IPS-18c (cell line): ENCODE results near the gene ZNF280A.
"Not testable (repeated sequence)": the region's sequence is repeated elsewhere in the genome, so short reads cannot be mapped to it uniquely, and the experiment has no call there.

ENCODE experiments used
- H3K4me3 ChIP-seq: 2 replicates; pipeline ENCODE4 v1.7.0; 2013; ENCODE audit warnings: low read depth, mild to moderate bottlenecking, low read length, moderate library complexity; ENCODE audit not compliant: insufficient read depth
- H3K9me3 ChIP-seq: one replicate; pipeline ENCODE4 v1.6.1; 2013; ENCODE audit warnings: mild to moderate bottlenecking, low read length, moderate library complexity; ENCODE audit not compliant: control insufficient read depth, insufficient read depth

ZNF280A gene

DNA sequence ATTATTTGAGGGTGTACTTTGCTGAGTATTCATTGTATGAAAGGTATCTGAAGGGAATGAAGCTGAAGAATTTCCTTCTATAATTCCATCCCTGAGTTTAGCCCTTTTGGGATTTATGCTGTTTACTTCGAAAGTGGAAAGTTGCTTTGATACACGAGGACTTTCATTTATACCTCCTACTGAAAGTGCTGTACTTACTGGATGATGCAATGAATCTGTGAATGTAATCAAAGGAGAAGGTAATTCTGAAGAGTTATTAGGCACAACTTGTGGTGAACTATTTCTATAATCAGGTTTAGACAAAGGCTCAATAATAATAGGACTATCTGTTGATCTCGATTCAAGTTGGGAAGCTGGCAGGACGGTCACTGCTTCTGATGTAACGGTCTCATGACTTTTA lies 31.3 kb downstream of the ZNF280A start:
- Histone ChIP-seq H3K4me3 (no peak overlapping the region), H3K9me3 (no peaks in the 10 kb centered on the region)

DNA sequence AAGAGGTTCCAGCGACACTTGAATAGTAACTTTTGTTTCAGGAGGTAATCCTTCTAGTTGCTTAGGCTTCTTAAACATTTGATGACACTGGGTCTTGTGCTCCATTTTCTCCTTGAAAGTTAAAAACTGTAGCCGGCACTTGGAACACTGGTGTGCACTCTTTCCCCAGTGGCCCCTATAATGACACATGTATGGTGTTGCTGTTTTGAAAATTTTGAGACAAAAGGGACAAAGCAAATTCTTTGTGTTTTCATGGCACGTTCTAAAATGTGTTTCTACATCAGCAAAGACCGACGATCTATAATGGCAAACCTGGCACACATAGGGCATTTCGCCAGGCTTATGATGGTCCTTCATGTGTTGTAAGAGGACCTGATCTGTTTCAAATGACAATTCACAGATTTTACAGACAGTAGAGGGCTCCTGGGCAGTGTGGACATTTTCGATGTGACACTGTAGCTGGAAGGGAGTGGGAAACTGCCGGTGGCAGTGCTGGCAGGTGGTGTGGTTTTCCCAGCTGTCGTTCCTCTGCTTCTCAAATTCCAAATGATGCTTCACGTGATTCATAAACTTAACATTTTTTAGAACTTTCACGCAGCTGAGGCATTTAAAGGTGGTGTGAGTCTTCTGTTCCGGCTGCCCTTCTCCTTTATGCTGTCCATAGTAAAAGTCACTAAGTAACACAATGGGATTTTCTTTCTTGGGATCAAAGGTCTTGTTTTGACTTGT lies 32.0 kb downstream of the ZNF280A start:
- Histone ChIP-seq H3K9me3 (no peaks in the 10 kb centered on the region), H3K4me3 (no peak overlapping the region)

DNA sequence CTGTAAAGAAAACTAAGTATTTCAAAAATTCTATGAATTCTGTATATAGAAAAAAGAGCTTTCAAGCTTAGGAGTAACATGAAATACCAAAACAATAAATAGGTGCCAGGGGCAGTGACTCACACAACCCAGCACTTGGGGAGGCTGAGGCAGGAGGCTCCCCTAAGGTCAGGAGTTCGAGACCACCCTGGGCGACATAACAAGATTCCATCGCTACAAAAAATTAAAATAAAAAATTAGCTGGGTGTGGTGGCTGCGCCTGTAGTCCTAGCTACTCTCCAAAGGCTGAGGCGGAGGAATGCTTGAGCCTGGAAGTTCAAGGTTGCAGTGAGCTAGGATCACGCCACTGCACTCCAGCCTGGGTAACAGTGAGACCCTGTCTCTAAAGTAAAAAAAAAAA lies 33.0 kb downstream of the ZNF280A start:
- Histone ChIP-seq H3K4me3 (no peak overlapping the region), H3K9me3 (no peaks in the 10 kb centered on the region)

DNA sequence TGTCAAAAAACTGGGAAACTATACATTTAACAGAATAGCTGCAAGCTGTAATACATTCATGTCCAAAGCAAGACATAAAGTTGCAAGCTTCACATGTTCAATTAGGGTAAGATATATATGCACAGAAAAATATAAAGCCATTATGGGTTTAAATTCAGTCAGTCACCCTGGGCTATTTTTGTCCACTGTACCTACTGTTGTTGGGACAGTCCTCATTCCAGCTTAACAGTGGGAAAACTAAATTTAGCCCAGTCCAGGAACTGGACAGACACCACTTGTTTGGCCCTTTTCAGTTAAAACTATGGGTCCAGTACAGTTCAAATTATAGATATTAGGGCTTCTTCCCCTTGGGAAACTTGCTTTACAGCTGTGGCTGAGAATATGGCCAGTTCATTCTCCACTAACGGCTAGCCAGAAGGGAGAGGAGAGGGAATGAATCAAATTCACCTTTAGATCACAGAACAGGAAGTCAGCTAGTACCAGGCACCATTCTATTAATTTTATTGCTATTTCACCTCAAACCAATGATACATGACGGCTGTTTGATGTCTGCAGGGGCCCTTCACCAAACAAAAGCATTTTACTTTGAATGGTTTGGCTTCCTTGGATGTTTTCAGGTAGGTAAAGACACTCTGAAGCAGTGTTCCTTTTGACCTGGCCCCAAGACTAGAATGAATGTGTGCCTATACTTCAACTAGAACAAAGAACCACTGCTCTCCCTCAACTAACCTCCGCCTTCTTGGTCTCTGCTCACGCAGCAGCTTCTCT lies 33.8 kb downstream of the ZNF280A start:
- H3K4me3 ChIP-seq, result no peak overlapping the region
- H3K9me3 ChIP-seq, result no peaks in the 10 kb centered on the region

DNA sequence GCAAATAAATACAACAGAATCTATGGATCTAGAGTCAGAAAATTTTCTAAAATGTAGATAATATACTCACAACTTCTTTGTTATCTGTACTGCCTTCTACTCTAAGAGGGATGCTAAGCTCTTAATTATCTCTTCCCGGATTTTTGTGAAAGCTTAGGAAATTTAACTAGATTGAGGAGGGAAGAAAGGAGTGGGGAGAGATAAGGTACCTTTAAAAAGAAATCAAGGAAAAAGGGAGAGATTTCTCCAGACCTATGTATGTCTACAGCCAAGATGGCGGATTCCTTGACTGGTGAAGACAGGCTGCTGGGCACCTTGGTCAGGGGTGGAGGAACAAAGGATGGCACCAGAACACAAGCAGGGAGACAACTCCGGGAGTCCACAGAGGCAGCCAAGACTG lies 34.5 kb downstream of the ZNF280A start:
- Histone ChIP-seq H3K9me3 (no peaks in the 10 kb centered on the region), H3K4me3 (no peak overlapping the region)

DNA sequence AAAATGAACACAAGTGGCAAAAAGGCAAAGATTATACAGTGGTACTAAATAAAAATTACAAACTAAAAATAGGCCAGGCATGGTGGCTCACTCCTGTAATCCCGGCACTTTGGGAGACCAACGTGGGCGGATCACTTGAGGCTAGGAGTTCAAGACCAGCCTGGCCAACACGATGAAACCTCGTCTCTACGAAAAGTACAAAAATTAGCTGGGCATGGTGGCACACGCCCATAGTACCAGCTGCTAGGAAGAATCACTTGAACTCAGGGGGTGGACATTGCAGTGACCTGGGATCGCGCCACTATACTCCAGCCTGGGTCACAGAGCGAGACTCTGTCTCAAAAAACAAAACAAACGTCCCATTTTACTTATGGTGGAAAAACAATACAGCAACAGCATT lies 36.0 kb downstream of the ZNF280A start:
- Histone ChIP-seq H3K9me3 (no peaks in the 10 kb centered on the region), H3K4me3 (no peak overlapping the region)

DNA sequence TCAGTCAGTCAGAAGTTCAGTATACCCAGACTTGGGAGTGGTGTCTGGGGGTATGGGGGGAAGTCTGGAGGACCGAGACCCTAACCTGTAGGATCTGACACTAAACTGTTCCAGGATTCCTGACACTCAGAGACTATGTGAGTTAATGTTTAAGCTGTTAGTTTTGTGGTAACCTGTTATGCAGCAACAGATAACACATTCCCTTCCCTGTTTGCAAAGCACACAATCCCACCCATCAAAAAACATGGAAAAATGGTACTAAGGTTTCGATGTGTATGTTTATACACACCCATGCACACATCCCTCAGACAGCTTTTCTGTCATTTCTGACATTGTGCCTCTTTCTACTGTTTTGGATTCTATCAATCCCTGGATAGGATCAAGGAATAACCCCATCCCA lies 39.1 kb downstream of the ZNF280A start:
- no peaks in the 10 kb centered on the region for H3K9me3 ChIP-seq
- H3K4me3 ChIP-seq, result no peak overlapping the region

DNA sequence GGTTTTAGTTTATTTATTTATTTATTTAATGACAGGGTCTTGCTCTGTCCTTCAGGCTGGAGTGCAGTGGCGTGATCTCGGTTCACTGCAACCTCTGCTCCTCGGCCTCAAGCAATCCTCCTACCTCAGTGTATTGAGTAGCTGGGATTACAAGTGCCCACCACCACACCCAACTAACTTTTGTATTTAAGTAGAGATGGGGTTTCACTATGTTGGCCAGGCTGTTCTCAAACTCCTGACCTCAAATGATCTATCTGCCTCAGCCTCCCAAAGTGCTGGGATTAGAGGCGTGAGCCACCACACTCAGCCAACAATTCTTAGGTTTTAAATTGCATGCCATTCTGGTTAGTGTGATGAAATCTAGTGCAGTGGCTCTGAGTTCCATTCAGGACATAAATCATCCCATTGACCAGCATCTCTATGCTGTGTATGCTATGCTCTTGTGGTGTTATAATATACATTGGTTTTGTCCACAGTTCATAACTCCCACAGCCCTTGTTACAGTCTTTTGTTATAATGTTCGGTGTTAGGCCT lies 40.0 kb downstream of the ZNF280A start:
- Histone ChIP-seq H3K4me3 (no peak overlapping the region), H3K9me3 (no peaks in the 10 kb centered on the region)

DNA sequence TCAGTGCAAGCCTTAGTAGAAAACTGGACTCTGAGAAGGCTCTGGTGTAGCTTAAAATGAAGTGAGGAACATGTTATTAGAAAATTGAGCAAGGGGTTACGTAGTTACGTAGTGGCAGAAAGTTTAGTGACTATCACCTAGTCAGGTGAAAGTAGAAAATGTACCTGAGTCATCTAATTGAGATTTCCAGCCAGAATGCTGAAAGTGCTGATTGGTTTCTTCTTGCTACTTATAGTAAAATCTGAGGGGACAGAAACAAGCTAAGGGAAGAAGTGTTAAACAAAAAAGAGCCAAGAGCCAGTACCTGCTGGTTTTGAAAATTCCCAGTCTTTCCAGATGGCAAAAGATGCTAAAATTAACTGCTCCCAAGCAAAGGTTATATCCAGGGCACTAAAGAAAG lies 41.0 kb downstream of the ZNF280A start:
- Histone ChIP-seq H3K9me3 (no peaks in the 10 kb centered on the region), H3K4me3 (no peak overlapping the region)

DNA sequence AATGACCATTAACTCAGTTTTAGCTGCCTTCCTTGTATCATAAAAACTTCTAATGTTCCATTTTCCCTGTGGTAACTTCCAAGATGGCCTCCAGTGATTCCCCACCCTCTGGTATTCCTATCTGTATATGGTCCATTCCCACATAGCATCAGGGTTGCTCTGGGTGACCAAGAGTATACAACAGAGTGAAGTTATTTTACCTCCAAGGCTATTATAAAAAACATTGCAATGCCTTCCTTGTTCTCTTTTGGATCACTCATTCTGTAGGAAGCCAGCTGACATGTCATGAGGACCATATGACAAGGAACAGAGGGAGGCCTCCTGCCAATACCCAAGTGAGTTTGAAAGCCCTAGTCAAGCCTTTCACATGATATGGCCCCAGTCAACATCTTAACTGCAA lies 41.6 kb downstream of the ZNF280A start:
- Histone ChIP-seq H3K4me3 (no peak overlapping the region), H3K9me3 (no peaks in the 10 kb centered on the region)

DNA sequence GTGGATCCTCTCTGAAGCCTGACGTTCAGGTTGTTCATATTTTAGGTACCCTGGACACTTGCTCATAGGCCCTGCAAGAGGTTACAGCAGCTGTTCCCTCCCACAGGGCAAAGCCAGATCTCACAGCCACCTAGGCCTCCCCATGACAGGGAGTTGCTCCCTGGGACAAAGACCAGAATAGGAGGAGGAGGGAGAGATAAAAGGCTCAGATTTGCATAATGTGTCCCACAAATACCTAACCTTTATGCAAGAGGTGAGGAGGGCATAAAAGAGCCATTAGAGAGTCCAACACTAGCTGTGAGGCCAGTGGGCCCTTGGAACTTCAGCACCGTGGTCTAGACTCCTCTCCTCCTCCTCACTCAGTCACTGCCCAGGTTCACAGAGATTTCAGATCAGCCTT lies 45.3 kb downstream of the ZNF280A start:
- Histone ChIP-seq H3K4me3 (no peak overlapping the region), H3K9me3 (no peaks in the 10 kb centered on the region)

DNA sequence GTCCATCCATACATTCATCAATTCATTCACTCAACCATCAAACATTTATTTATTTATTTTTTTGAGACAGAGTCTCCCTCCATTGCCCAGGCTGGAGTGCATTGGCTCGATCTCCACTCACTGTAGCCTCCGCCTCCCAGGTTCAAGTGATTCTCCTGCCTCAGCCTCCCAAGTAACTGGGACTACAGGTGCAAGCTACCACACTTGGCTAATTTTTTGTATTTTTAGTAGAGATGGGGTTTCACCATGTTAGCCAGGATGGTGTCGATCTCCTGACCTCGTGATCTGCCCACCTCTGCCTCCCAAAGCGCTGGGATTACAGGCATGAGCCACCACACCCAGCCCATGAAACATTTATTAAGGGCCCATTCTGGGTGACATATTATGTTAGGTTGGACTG lies 49.0 kb downstream of the ZNF280A start:
- not testable (repeated sequence) for H3K4me3 ChIP-seq, H3K9me3 ChIP-seq

DNA sequence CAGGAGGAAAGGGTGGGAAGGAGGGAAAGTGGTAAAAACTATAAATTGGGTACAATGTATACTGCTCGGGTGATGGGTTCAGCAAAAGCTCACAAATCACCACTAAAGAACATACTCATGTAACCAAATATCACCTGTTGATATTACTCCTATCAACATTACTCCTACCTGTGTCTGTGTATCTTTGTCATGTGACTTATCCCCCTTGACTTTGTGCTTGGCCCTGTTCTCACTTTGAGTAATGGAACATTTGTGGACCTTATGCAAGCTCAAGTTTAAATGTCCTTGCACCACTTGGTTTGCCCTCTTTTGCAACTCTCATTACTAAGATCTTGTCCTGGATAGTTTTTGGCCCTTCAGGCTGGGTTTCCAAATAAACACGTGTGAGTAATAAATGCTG lies 50.5 kb downstream of the ZNF280A start:
- H3K4me3 ChIP-seq, result no peak overlapping the region
- peaks cover 3% of the 10 kb centered on the region for H3K9me3 ChIP-seq

DNA sequence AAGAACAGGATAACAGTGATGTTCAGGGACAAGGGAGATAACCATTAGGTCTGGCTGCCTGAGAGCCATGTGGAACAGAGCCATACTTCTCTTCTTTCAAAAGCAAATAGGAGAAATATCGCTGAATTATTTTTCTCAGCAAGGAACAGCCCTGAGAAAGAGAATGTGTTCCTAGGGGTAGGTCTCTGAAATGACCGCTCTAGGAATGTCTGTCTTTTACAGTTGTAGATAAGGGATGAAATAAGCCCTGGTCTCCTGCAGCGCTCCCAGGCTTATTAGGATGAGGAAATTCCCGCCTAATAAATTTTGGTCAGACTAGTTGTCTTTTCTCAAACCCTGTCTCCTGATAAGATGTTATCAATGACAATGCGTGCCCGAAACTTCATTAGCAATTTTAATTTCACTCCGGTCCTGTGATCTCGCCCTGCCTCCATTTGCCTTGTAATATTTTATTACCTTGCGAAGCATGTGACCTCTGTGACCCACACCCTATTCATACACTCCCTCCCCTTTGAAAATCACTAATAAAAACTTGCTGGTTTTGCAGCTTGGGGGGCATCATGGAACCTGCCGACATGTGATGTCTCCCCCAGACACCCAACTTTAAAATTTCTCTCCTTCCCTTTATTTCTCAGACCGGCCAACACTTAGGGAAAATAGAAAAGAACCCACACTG lies 51.1 kb downstream of the ZNF280A start:
- H3K9me3 ChIP-seq, H3K4me3 ChIP-seq: not testable (repeated sequence)

DNA sequence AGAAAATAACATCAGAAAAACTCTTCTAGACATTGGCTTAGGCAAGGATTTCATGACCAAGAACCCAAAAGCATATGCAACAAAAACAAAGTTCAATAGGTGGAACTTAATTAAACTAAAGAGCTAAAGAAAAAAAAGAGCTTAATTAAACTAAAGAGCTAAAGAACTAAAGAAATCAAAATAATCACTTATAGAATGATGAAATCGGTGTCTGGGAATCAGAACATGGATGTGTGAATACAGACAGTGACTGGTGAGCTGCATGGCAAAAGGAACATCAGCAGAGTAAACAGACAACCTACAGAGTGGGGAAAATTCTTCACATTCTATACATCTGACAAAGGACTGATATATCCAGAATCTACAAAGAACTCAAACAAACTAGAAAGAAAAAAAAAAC lies 53.0 kb downstream of the ZNF280A start:
- Histone ChIP-seq H3K9me3 (peaks cover 3% of the 10 kb centered on the region), H3K4me3 (no peak overlapping the region)

DNA sequence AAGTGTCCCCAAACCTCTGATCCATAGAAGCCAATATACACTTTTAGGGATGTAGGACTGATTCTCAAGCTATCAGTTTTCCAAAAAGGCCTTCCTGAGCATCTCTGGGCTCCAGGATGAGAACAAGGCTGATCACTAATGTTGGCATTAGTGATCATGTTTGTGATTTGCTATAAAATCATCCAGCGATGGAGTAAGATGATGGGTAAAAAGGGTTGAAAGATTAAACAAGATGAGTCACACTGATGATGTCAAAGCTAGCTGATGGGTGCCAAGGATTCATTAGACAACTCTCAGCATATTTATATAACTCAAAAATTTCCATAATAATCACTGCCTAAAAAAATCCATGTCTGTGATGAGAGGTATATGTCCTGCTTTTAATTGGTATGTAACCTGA lies 54.3 kb downstream of the ZNF280A start:
- peaks cover 3% of the 10 kb centered on the region for H3K9me3 ChIP-seq
- H3K4me3 ChIP-seq, result no peak overlapping the region

DNA sequence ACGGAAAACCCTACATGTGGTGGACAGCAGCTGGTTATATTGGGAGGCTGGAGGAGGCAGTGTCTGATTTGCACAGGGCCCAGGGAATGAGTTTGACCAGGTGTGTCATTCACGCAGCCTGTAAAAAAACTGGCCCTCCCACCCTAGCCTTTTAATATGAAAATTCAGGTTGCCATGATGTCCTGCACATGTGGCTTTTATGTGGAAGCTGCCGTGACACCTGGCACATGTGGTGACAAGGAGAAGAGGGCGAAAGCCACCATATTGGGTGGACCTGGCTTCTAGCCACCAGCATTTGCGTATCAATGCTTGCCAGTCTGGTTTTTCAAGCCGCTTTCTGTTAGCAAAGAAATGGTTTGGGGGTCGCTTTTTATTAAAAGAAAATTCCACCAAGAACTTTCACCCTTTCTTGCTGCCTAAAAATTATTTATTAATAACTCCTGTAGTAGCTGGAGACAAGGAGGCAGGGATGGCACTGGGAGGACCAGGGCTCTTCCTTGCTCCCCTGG lies 54.9 kb downstream of the ZNF280A start:
- H3K4me3 ChIP-seq, result no peak overlapping the region
- H3K9me3 ChIP-seq, result peaks cover 3% of the 10 kb centered on the region

DNA sequence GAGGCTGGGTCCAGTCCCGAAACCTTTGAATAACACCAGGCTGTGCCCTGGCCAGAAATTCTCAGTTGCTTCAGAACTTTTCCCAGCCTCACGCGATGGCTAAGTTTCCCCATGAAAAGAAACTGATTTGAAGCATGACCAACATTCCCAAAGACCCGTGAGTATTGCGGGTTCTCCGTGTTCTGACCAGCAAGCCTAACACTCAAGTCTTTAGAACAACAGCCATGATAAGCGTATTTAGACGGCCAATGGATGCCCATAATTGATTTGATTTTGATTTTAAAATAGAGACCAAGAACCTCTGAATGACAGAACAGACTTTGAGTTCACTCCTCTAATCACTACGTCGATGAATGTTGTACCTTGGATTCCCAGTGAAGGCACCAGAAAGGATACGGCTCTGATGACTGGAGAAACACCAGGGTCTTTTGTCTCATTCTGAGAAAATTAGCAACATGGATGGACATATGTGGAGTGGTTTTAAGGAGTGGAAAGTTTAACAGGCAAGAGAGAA lies 55.5 kb downstream of the ZNF280A start:
- H3K4me3 ChIP-seq, result no peak overlapping the region
- H3K9me3 ChIP-seq, result peaks cover 3% of the 10 kb centered on the region
